BJ (cell line): Measurements from ENCODE around the gene RIT2. TPM values are rescaled to one million over a fixed set of nuclear protein-coding genes. Genes with fewer than 3 reads are reported as not detected.

Source experiments
- CTCF ChIA-PET: fragments of 350-600 bp; formaldehyde crosslinking; extraction: SDS; loops from one replicate; lab custom pipeline; 2021; ENCODE audit warnings: antibody characterized with exemption, inconsistent platforms; lab: Yijun Ruan, JAX
- POLR2A ChIA-PET: fragments of 300-600 bp; sonication (Branson Sonifier 250); formaldehyde crosslinking; extraction: SDS; loops from one replicate; lab custom pipeline; 2021; ENCODE audit warnings: antibody characterized with exemption; lab: Charles Lee
- DNase-seq: peaks from one replicate; pipeline ENCODE4 v3.0.0-alpha.2; 2011; ENCODE audit warnings: low read depth
- H3K27me3 ChIP-seq: 2 replicates; pipeline ENCODE4 v1.6.0; 2011; ENCODE audit warnings: low read length; ENCODE audit not compliant: control insufficient read depth, insufficient read depth
- H3K36me3 ChIP-seq: 2 replicates; pipeline ENCODE4 v1.5.1; 2011; ENCODE audit warnings: low read length; ENCODE audit not compliant: control insufficient read depth, insufficient read depth
- H3K4me3 ChIP-seq: 2 replicates; pipeline ENCODE4 v1.5.1; 2011; ENCODE audit warnings: low read depth, mild to moderate bottlenecking, control low read depth, low read length
- polyA plus RNA-seq: library from polyadenylated mRNA; depleted of rRNA; stranded (reverse); fragments of >200 nt; gene quantifications from 2 replicates; pipeline ENCODE4 v1.2.3, GENCODE V29; 2011
- TF ChIP-seq, protein P1 (sequence below): IDR thresholded peaks from 2 replicates; pipeline ENCODE4 v1.5.1; 2011; ENCODE audit warnings: low read depth, mild to moderate bottlenecking, control low read depth, inconsistent platforms, low read length, moderate library complexity; ENCODE audit not compliant: insufficient read depth

RIT2 gene
- polyA plus RNA-seq, 1 experiment: not detected

DNA sequence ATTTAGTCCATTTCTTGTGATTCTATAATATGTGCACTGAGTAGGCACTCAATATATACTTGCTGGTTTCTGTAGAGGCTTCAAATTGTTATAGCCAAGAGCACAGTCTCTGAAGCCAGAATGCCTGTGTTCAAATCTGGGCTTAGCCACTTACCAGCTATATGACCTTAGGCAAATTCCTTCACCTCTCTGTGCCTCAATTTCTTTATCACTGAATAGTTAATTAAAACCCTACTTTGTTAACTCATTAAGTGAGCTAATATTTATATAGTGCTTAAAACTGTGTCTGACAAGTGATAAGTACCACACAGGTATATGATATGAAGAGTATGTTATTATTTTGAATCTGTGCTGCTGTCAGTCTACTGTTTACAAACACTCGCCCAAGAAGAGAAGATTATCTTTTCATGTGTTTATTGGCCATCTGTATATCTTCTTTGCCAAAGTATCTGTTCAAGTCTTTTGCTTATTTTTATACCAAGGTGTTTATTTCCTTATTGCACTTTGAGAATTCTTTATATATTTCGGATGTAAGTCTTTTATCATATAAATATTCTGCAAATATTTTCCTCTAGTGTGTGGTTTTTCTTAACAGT lies 1.3 kb upstream of the RIT2 start:
- TF ChIP-seq, protein P1, sequence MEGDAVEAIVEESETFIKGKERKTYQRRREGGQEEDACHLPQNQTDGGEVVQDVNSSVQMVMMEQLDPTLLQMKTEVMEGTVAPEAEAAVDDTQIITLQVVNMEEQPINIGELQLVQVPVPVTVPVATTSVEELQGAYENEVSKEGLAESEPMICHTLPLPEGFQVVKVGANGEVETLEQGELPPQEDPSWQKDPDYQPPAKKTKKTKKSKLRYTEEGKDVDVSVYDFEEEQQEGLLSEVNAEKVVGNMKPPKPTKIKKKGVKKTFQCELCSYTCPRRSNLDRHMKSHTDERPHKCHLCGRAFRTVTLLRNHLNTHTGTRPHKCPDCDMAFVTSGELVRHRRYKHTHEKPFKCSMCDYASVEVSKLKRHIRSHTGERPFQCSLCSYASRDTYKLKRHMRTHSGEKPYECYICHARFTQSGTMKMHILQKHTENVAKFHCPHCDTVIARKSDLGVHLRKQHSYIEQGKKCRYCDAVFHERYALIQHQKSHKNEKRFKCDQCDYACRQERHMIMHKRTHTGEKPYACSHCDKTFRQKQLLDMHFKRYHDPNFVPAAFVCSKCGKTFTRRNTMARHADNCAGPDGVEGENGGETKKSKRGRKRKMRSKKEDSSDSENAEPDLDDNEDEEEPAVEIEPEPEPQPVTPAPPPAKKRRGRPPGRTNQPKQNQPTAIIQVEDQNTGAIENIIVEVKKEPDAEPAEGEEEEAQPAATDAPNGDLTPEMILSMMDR: no peak

DNA sequence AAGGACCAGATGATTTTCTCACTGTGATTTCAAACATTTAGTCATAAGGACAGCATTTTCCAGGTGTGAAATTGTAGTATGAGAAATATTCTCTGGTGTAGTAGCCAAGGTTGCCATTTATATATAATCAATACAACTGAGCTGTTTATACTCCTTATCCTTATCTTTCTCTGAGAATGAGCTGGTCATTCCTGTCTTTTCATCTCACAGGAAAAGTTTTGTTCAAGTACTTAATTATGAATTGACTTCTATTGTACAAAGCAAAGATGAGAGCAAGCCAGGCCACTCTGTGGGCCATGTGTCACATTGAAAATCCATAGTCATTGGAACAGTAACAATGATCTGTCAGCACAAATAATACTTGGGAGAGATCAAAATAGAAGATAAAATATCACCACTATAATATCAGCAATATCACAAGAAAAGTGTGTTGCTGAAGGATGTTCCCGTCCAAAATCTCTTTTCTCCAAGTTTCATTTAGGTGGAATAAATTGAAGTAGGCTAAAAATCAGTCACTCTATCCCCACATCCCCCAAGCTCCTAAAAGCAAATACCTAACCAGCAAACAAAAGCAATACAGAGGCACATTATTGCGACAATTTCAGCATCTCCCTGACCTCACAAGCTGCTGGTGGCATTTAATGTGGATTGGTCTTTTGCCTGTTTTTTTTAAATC lies 2.1 kb downstream of the RIT2 start:
- no peaks in the 10 kb centered on the region for H3K27me3 ChIP-seq
- TF ChIP-seq, protein P1: no peak
- H3K36me3 ChIP-seq: no peaks in the 10 kb centered on the region
- H3K4me3 ChIP-seq: no peak overlapping the region
- no peak for DNase-seq
- ChIA-PET CTCF (no interaction called here), POLR2A (no interaction called here)

More for the DNA sequence above, 1.3 kb upstream of the RIT2 start:
- CTCF ChIA-PET: interaction anchor here (0.5 kb wide), 1 partner anchor 847 kb away, joined by 3 read pairs; no protein-coding TSS in a partner anchor
- Histone ChIP-seq H3K36me3 (no peaks in the 10 kb centered on the region), H3K27me3 (no peaks in the 10 kb centered on the region), H3K4me3 (no peak overlapping the region)
- no peak for DNase-seq
- POLR2A ChIA-PET: no interaction called here

DNA sequence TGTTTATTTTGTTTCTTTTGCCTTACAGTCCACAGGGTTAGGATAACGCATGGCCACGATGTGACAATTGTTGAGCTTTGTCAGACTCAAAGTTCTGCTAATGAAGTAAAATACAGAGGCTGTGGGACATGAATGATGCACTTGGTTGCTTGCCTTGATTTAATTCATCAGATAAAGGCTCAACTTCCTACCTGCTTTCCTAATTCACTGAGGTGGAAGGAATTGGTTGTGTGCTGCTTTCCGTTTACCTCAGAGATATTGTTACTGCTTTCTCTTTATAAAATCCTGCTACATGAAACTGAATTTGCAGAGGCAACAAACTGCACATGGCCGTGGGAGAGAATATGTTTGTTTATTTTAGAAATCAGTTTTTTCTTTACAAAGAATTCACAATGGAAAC lies 6.6 kb downstream of the RIT2 start:
- POLR2A ChIA-PET: no interaction called here
- Histone ChIP-seq H3K4me3 (no peak overlapping the region), H3K36me3 (no peaks in the 10 kb centered on the region), H3K27me3 (no peaks in the 10 kb centered on the region)
- CTCF ChIA-PET: no interaction called here
- no peak for DNase-seq
- TF ChIP-seq, protein P1: no peak

DNA sequence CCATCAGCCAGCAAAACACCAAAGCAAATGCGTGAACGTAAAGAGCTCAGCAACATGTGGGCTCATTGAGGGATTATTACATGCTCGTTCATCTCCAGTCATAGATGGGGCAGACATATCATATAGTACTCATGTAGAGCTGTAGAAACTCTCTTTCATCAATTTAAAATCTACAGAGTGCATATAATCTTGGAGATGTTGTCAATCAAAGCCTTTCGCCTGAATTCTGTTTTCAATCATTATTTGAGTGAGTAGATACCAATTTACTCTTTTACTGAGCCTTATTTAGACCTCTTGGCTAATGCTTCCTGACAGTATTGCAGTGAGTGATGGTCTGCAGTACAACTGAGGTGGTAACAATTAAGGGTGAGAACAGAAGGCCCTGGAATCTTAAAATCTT lies 7.0 kb downstream of the RIT2 start:
- TF ChIP-seq, protein P1: no peak
- H3K27me3 ChIP-seq: no peaks in the 10 kb centered on the region
- ChIA-PET CTCF (no interaction called here), POLR2A (no interaction called here)
- no peak overlapping the region for H3K4me3 ChIP-seq
- no peaks in the 10 kb centered on the region for H3K36me3 ChIP-seq
- no peak for DNase-seq

DNA sequence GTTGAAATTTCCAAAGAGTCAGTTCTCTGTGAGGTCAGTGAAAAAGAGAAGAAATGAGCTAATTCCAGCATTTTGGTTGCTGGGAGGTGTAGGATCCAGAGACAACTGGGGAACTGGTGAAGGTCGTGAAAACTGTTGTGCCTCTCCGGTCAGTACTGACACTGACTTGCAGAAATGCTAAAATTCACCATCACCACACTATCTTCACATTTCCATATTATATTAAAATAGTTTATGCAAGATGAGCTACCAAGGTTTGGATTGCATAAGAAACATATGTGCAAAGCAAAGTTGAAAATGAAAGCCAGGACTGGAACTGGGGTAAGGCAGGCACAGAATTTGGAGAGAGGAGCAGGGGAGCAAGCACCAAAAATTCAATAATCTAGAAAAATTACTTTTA lies 21.8 kb downstream of the RIT2 start:
- no peaks in the 10 kb centered on the region for H3K27me3 ChIP-seq
- no peaks in the 10 kb centered on the region for H3K36me3 ChIP-seq
- ChIA-PET POLR2A (no interaction called here), CTCF (interaction anchor here (1.0 kb wide), 1 partner anchor 31 kb away, joined by 4 read pairs; no protein-coding TSS in a partner anchor)
- H3K4me3 ChIP-seq: no peak overlapping the region
- DNase-seq: no peak
- TF ChIP-seq, protein P1: no peak
